Jurkat, Clone E6-1 (cell line): ENCODE results near the gene MLLT1. TPM values are rescaled to one million over a fixed set of nuclear protein-coding genes. Genes with fewer than 3 reads are reported as not detected.
"Not testable (repeated sequence)": the region's sequence is repeated elsewhere in the genome, so short reads cannot be mapped to it uniquely, and the experiment has no call there.

Experiments
- DNase-seq: peaks from one replicate; pipeline ENCODE4 v3.0.0-alpha.2; 2011; ENCODE audit warnings: low read depth, low spot score
- H3K4me3 ChIP-seq: 2 replicates; pipeline ENCODE4 v1.5.1; 2011; ENCODE audit warnings: mild to moderate bottlenecking, low read length, control low read depth, moderate library complexity
- polyA plus RNA-seq: library from polyadenylated mRNA; unstranded; fragments of >200 nt; gene quantifications from one replicate; pipeline ENCODE4 v1.2.1, GENCODE V29; 2012; ENCODE audit warnings: missing spikeins; ENCODE audit not compliant: insufficient read length, insufficient read depth

MLLT1 gene, protein sequence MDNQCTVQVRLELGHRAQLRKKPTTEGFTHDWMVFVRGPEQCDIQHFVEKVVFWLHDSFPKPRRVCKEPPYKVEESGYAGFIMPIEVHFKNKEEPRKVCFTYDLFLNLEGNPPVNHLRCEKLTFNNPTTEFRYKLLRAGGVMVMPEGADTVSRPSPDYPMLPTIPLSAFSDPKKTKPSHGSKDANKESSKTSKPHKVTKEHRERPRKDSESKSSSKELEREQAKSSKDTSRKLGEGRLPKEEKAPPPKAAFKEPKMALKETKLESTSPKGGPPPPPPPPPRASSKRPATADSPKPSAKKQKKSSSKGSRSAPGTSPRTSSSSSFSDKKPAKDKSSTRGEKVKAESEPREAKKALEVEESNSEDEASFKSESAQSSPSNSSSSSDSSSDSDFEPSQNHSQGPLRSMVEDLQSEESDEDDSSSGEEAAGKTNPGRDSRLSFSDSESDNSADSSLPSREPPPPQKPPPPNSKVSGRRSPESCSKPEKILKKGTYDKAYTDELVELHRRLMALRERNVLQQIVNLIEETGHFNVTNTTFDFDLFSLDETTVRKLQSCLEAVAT
- 43.3 TPM for polyA plus RNA-seq

DNA sequence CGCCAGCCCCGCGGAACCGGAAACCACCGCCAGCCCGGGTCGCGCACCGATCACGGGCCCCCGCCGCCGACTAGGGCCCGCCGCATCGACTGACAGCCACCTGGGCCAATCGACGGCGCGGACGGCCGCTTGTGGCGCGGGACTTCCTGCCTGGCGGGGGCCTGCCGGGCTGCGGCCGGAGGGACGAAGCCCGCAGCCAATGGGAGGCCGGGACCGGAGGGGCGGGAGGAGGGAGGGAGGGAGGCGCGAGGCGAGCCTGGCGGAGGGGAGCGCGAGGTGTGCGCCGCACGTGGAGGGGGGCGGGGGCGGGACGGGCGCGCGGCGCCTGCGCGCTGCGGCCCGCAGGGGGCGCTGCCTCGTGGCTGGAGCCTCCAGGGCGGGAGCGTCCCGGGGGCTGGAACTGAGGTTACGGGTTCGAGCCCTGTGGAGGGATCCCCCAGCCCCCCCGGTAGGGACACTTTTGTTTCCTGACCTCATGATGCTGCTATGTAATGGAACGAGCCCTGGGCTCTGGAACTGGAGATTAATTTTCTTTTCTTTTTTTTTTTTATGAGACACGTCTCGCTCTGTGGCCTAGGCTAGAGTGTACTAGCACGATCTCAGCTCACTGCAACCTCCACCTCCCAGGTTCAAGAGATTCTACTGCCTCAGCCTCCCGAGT lies at the start of gene MLLT1:
Gene MLLT1 (minus strand): TSS at position 45 of the 661 bp plus-strand sequence. CDS start 191 bp downstream, outside the sequence.
- DNase-seq, result peak; percentile 94

DNA sequence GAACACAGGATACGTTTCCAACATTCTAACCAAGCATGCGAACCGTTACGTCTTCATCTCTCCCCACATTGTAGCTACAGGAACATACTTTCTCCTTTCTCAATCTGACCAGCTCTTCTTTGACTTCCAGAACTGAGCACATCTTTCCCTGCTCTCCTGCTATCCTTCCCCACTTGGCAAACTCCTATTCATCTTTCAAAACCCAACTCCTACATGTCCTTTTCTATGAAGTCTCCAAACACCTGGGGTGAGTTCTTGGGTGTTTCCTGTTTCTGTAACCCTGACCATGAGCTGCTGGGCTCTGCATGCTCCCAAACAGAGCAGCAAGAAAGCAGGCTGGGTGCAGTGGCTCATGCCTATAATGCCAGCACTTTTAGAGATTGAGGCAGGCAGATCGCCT lies 47.0 kb upstream of the MLLT1 start:
- H3K4me3 ChIP-seq, result no peak overlapping the region
- DNase-seq, result no peak

More for the DNA sequence above, at the start of gene MLLT1:
- peak within 1 kb of the TSS; percentile 86 for H3K4me3 ChIP-seq

DNA sequence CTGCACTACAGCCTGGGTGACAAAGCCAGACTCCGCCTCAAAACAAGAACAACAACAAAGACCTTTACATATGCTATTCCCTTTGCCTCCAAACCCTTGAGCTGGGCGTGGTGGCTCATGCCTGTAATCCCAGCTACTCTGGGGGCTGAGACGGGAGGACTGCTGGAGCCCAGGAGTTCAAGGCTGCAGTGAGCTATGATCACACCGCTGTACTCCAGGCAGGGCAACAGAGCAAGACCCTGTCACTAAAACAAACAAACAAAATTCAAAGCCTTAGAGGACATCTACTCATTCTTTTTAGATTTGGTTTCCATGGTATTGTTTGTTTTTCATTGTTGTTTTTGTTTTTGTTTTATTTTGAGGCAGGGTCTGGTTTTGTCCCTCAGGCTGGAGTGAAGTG lies 45.8 kb upstream of the MLLT1 start:
- no peak for DNase-seq
- H3K4me3 ChIP-seq, result no peak overlapping the region

DNA sequence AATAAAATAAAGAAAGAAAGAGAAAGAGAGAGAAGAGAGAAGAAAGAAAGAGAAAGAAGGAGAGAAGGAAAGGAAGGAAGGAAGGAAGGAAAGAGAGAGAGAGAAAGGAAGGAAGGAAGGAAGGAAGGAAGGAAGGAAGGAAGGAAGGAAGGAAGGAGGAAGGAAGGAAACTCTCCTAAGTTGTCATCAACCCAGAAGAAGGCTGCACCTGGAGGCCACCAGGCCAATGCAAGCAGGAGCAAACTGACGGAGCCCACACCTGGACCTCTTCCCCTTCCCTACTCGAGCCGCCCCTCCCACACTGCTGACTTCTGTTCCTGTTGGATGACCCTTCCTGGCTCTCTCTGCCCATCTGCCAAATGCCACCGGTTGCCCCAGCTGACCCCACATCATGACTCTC lies 45.0 kb upstream of the MLLT1 start:
- DNase-seq, result no peak
- no peak overlapping the region for H3K4me3 ChIP-seq

DNA sequence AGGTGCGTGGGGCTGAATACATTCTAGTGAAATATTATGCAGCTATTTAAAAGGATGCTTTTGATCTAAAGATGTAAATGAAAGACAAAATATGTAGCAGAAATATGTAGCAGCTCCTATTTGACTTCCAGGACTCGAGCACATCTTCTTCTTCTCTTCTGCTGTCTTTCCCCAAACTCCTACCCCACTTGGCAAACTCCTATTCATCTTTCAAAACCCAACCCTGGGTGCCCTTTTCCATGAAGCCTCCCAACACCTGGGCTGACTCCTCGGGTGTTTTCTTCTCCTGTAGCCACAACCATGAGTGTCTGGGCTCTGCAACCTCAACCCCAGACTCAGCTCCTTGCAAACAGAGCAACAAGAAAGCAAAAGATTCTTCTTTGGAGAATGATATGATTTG lies 42.5 kb upstream of the MLLT1 start:
- no peak overlapping the region for H3K4me3 ChIP-seq
- no peak for DNase-seq

DNA sequence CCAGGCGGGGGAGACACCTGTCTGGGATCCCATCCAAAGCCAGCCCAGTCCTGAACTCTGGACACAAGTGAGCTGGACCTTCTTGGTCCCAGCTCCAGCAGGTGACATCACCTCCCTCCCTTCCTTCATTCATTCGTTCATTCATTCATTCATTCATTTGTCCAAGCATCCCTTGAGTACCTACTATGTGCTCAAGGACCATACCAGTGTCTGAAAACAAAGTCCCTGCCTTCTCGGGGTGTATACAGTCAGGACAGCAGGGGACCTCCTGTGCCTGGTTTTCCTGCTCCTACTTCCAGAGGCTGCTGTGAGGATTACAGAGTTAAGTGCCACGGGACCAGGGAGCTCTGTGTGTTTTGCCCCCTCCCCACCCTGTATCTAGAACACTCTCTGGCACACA lies 39.6 kb upstream of the MLLT1 start:
- no peak for DNase-seq
- no peak overlapping the region for H3K4me3 ChIP-seq

DNA sequence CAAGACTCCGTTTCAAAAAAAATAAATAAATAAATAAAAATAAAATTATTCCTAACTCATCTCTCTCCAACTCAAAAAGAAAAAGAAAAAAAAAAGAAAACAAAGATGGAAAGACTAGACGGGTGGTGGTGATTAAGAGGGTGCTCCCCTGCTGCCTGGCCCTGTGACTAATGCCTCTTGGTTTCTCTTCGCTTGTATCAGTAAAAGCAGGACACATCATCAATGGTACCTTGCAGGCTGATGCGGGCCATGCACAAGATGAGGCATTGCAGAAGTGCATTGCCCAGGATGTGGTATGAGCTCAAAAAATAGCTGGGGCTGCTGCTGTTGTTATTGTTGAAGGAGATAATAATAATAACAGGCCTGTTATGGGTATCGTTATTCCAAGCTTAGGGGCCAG lies 39.0 kb upstream of the MLLT1 start:
- no peak for DNase-seq
- H3K4me3 ChIP-seq, result no peak overlapping the region

GRCh38 chr19:6315646-6316045 lies 35.9 kb upstream of the MLLT1 start:
- H3K4me3 ChIP-seq, DNase-seq: not testable (repeated sequence)

- no peak for DNase-seq
Observed at GRCh38 chr19:6313398-6313969, 33.7 kb upstream of the MLLT1 start.

DNA sequence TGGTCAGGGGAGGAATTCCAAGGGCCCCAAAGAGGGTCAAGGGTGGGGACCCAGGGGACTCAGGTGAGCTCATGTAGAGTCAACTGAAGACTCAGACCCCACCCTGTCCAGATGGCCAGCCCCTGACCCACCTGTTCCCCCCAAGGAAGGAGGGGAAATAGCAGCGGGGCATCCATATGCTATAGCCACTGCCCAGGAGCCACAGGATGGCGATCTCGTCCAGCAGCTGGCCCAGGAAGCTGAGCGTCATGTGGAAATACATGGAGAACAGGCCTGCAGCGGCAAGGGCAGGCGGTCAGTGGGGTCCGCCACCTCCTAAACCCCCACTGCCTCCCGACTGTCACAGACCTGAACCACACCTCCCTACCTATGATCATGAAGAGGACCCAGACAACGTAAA lies 32.2 kb upstream of the MLLT1 start:
- H3K4me3 ChIP-seq, result no peak overlapping the region
- no peak for DNase-seq

More at GRCh38 chr19:6313398-6313969, 33.7 kb upstream of the MLLT1 start:
- H3K4me3 ChIP-seq, result no peak overlapping the region

- DNase-seq, result no peak
- H3K4me3 ChIP-seq, result no peak overlapping the region
Observed at GRCh38 chr19:6298413-6298812, 18.6 kb upstream of the MLLT1 start.

DNA sequence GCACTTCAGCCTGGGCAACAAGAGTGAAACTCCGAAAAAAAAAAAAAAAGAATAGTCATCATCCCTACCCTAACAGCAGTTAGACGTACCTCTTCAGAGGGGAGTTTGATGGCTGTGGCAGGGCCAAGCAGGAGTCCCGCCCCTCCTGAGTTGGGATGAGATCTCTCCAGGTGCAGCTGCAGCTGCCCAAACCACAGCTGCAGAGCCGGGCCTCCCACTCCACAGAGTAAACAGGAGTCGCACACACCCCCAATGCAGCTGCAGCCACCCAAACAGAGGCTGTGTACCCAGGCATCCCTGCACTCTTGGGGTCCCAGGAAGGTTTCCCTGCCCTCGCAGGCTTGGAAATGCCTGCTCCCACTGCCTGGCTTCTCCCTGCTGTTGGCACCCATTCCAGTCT lies 17.4 kb upstream of the MLLT1 start:
- no peak overlapping the region for H3K4me3 ChIP-seq
- DNase-seq, result peak; percentile 20

- no peak overlapping the region for H3K4me3 ChIP-seq
- DNase-seq, result peak; percentile 9
Observed at GRCh38 chr19:6292006-6292405, 12.2 kb upstream of the MLLT1 start.

DNA sequence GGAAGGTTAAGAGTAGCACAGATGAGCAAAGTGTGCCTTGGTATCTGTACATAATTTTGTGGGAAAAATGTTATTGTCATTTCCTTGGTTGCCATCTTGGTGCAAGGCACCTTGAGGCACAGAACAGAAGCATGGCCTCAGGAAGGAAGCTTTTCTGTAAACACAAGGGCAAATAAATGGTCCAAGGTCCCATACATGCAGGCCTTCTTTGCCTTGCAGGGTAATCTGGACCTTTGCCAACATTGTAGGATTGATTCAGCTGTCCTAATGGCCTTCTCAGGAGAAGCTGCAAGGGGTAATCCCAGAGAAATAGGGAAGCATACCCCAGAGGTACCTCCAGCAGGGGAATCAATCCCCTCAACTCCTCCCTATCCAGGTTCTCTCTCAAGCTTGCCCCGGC lies 9.0 kb upstream of the MLLT1 start:
- no peak for DNase-seq
- no peak overlapping the region for H3K4me3 ChIP-seq

DNA sequence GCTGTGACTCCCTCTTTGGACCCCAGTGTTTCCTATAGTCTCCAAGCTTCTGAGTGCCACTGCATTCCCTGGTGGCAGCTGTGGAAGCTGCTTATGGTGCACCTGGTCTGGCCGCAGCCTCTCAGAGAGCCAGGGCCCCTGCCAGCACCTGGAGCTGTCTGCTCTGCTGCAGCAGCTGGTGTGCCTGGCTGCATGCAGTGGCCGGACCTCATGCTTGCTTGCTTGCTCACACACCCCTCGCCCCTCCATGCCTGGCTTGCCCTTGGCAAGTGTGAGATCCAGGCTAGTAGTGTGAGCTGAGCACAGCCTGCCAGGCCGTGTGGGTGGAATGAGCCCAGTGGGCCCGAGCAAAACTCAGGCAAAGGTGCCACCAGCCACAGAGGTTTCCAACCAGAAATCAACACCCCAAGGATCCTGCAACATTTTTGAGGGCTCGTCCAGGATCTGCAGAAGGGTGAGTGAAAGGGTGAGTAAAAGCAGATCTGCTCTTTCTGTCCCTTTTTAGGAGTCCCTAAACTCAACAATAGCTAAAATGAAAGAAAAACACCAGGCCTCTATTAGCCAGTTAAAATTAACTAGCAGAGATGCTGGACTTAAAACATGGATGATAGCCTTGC lies 7.6 kb upstream of the MLLT1 start:
- H3K4me3 ChIP-seq, result no peak overlapping the region
- DNase-seq, result no peak

DNA sequence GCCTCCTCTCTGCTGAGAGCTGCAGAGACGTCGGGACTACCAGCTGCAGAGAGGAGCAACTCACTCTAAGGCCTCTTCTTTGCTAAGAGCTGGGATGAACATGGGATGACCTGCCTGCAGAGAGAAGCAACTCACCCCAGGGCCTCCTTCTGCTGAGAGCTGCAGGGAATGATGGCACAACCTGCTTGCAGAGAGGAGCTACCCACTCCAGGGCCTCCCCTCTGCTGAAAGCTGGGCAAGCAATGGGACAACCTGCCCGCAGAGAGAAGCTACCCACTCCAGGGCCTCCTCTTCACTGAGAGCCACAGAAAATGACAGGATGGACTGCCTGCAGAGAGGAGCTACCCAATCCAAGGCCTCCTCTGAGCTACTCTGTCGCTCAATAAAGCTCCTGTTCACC lies 6.9 kb upstream of the MLLT1 start:
- no peak overlapping the region for H3K4me3 ChIP-seq
- no peak for DNase-seq

DNA sequence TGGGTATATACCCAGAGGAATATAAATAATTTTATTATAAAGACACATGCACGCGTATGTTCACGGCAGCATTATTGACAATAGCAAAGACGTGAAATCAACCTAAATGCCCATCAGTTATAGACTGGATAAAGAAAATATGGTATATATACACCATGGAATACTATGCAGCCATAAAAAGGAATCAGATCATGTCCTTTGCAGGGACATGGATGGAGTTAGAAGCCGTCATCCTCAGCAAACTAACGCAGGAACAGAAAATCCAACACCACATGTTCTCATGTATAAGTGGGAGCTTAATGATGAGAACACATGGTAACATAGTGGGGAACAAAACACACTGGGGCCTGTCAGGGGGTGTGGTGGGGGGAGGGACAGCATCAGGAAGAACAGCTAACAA lies 2.6 kb upstream of the MLLT1 start:
- H3K4me3 ChIP-seq, DNase-seq: not testable (repeated sequence)

DNA sequence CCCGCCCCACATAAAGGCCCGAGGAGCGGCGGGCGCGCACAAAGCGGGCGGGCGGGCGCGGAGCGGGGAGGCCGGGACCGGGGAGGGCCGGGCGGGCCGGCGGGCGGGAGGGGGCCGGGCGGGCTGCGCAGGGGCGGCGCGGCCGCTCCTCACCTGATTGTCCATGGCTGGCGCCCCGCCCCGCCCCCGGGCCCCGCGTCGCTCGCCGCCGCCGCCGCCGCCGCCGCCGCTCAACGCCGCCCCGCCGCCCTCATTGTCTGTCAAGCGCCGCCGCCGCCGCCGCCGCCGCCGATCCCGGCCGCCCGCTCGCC lies 200 bp downstream of the MLLT1 start:
- DNase-seq, result no peak
- H3K4me3 ChIP-seq, result peak overlapping the region; percentile 86

DNA sequence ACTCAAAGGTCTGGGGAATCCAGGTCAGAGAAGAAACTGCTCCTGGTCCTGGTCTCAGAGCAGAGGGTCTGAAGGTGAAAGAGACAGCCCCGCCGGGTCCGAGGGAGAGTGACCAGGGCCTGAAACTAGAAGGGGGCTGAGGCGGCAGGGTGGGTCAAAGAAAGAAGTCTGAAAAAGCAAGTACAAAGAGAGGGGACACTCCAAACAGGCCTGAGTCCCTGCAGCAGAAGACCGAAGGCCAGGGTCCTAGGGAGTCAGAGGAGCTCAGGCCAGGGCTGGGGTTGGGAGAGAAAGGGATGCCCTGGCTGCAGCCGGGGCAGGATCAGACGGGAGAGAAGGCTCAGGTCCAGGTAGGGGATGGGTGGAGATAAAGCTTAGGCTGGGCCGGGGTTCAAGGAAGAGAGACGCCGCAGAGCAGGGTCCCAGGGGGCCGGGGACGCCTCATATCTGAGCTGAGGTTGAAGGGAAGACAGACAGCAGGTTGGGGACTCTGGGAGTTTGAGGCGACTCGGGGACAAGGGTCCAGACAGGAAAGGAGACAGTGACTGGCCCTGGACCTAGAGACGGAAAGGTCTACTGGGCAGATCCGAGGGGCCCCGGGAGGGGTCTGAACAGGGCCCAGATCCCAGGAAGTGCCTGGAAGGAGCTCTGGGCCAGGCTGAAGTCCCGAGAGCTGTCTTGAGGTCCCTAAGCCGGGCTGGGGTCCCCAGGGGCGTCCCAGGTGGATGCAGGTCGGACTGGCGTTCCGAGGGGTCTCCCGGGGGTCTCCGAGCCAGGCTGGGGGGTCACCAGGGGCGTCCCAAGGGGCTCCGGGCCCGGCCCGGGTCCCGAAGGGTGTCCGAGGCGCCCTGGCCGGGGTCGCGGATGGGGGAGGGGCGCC lies 795 bp downstream of the MLLT1 start:
- peak overlapping the region; percentile 86 for H3K4me3 ChIP-seq
- DNase-seq, result no peak
